Right lobe of liver (tissue), 4 donors: ENCODE results near the gene CDHR2.
"Not testable (repeated sequence)": the region's sequence is repeated elsewhere in the genome, so short reads cannot be mapped to it uniquely, and the experiment has no call there.

Experiments used
- POLR2A ChIP-seq: fragments of 450-650 bp; IDR thresholded peaks from one replicate; pipeline ENCODE4 v1.6.1; 2017; ENCODE audit warnings: antibody characterized with exemption, mild to moderate bottlenecking
- TF ChIP-seq, protein P1 (sequence below), 4 donors: fragments of 200-600 bp in 3 of 4; fragments of 450-650 bp in 1 of 4; IDR thresholded peaks; one replicate each; pipeline versions ENCODE4 v1.5.1 to v1.8.0; 2016 to 2022; ENCODE audit warnings: antibody characterized with exemption in 4 of 4, mild to moderate bottlenecking in 2 of 4
- donor health status: DM: no; HTN: no; CAD: no.
- donor health status: DM: no; HTN: no; CAD: no.
- donor health status: DM: no; HTN: yes; CAD: no.

- TF ChIP-seq, protein P1, sequence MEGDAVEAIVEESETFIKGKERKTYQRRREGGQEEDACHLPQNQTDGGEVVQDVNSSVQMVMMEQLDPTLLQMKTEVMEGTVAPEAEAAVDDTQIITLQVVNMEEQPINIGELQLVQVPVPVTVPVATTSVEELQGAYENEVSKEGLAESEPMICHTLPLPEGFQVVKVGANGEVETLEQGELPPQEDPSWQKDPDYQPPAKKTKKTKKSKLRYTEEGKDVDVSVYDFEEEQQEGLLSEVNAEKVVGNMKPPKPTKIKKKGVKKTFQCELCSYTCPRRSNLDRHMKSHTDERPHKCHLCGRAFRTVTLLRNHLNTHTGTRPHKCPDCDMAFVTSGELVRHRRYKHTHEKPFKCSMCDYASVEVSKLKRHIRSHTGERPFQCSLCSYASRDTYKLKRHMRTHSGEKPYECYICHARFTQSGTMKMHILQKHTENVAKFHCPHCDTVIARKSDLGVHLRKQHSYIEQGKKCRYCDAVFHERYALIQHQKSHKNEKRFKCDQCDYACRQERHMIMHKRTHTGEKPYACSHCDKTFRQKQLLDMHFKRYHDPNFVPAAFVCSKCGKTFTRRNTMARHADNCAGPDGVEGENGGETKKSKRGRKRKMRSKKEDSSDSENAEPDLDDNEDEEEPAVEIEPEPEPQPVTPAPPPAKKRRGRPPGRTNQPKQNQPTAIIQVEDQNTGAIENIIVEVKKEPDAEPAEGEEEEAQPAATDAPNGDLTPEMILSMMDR (IDR thresholded peaks at IDR 0.05) = not testable (repeated sequence)
- TF ChIP-seq POLR2A = not testable (repeated sequence)
Measured at GRCh38 chr5:176550937-176551336, 1.8 kb downstream of the CDHR2 start.
